NCI-H446 (cell line): ENCODE measurements around the gene CLCN5.
"Not testable (repeated sequence)": the region's sequence is repeated elsewhere in the genome, so short reads cannot be mapped to it uniquely, and the experiment has no call there.

Source experiments
- DNase-seq, 2 experiments: peaks; one replicate each; lab custom pipeline; 2025; lab: John Stamatoyannopoulos, UW

The CLCN5 gene

DNA sequence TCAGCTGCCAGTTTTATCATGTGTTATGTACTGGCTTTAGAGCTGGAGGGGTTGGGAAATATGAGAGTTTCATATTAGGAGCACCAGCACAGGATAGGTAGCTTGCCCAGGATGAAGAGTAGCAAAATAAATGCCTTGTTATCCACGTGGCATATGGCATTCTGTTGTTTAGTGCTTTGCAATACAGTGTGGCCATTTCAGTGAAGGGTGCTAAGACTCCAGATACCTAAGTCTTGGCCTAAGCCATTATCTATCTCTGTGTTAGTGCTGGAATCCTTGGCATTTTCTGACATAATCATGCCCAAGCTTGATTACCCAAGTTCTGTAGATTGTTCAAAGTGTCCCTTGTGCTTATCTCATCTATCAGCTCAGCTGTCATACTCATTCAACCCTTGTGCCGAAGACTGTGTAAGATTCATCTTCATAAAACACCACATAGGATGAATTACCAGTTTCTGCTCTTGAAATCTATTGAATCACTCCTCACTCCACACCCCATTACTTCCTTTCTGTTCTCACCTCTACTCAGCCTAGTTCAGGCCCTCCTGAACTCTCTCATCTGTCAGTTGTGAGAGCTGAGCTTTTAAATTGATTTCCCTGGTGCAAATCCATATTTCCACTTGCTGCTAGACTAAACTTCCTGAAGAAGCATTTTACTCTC lies 73.5 kb downstream of the CLCN5 start:
- DNase-seq = no peak

DNA sequence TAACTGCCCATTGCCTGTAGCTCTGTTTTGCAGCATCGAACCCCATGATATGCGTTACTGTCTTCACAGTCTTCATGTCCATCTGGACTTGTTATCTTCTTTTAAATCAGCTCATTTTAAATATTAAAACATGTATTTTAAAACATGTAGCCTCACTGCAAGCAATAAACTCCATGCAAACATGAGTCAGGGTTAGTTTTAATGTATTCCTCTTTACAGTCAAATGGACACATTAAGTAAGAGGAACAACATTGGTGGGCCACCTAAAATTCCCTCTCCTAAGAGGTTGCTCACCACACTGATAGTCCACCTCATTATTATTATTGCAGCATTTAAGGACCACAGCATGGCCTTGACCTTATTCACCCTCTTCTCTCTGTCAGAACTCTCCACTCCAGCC lies 74.1 kb downstream of the CLCN5 start:
- DNase-seq = no peak

DNA sequence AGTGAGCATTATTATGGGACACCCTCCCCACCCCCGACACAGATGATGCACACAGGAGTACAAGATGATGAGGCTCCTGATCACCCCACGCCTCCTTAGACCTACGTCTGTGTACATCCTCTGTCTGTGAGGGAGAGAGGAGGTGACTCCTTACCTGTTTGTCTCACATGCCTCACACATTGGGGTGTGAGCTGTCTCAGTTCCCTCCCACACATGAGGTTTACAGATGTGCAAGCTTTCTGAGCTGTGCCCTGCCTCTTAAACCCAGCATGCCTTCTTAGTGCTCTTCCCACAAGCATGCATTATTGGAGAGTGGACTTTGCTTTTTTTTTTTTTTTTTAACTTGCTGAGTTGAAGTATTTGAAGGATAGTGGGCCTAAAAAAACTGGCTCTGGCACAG lies 76.7 kb downstream of the CLCN5 start:
- no peak for DNase-seq

- DNase-seq = no peak
These were observed 78.6 kb downstream of the CLCN5 start for GRCh38 chrX:50000937-50001542.

GRCh38 chrX:50002067-50002714 lies 79.8 kb downstream of the CLCN5 start:
- DNase-seq = no peak

GRCh38 chrX:50003467-50003866 lies 81.1 kb downstream of the CLCN5 start:
- no peak for DNase-seq

GRCh38 chrX:50003927-50004326 lies 81.5 kb downstream of the CLCN5 start:
- no peak for DNase-seq

GRCh38 chrX:50025591-50025990 lies 103.2 kb downstream of the CLCN5 start:
- not testable (repeated sequence) for DNase-seq

GRCh38 chrX:50035126-50035525 lies 112.7 kb downstream of the CLCN5 start:
- DNase-seq = no peak

DNA sequence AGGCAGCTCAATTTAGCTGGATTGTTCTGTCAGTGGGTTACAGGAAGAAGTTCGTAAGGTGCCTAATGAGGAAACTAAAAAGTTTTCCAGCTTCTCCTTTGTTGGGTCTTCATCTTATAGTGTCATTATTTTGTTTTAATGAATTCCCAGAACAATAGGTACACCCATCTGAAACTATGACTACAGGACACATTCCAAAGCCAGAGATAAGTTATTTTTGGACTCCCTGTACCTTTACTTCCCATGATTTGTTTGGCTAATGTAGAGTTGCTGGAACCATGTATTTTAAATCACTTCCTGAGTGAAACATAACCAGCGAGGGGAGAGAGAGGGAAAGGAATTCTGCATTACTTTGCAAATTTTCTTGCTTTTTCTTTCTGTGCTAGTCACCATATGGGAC lies 114.0 kb downstream of the CLCN5 start:
- no peak for DNase-seq

DNA sequence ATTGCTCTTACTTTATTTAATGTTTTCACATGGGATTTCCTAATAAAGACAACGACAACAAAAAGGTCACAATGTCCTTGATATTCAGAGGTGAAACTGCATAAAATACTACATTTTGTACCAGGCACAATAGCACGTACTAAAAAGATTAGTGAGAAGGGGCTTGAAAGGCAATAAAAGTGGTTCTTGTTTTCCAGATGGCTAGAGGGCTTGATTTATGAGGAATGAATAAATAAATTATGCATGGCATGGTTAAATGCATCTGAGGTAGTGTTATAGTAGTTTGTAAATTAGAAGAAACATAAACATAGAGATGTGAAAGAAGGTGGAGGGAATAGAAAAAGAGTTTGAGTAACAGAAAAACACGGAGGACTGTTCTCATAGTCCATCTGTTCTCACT lies 123.4 kb downstream of the CLCN5 start:
- no peak for DNase-seq

DNA sequence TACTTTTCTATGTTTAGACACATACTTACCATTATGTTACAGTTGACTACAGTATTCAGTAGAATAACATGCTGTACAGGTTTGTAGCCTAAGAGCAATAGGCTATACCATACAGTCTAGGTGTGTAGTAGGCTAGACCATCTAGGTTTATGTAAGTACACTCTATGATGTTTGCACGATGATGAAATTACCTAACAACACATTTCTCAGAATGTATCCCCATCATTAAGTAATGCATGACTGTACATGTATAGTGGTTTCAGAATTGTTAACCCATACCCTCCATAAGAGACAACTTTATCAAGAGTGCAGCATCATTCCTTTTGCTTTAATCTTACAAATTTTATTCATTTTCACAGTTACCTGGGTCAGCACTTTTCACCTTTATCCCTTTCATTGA lies 126.8 kb downstream of the CLCN5 start:
- no peak for DNase-seq

DNA sequence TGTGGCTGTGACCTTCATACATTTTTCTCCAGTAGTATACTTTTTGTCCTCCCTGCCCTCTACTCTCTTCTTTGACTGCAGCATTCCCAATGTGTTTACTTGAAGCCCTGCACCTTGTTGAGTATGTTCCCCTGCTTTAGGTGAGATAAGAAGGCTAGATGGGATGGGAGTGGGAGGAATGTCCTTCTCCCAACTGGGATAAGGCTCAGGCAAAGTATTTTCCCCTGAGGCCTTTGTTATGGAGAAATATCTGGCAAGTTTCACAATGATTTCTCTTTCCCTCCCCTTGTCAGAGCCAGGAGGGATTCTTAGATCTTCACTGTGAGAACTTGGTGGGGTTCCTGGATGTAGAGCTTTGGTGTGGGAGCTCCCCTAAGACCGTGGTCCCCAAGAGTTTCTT lies 131.8 kb downstream of the CLCN5 start:
- DNase-seq = no peak

- no peak for DNase-seq
These were observed 144.0 kb downstream of the CLCN5 start for GRCh38 chrX:50066318-50066937.

DNA sequence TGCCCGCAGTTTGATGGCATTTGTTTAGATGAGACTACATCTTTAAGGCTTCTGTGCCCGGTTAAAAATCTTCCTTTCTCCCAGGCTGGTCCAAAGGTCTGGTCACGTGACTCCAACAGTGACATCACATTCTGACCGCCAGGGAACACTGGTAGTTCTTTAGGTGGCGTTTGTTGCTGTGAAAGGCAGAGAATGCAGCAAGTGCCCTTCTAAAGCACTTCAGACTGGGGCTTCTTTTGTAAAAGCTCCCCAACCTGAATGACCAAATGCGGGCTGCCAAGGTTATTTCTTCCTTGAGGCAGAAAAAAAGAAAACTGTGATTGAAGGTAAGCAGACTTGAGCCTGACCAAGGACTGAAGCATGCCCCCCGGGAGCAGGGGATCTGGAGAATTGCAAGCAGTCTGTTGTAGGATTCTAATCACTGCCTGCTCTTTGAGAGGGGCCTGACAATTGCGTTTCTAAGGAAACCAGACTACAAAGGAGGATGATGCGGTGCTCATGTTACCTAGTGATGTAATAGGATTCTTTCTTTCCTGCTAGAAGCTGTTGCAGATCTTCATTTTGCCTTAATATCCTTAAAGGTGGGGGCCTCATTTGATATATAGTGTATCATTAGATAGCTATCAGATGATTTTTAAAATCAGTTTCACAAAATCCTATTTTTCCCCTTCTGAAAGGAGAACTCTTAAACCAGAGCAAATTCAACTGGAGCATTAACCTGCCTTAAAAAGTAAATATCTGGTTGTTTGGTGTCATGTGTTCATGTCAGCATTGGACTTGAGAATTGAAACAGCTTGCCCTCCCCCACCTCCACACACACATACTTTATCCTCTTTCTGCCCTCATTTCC lies 145.3 kb downstream of the CLCN5 start:
- no peak for DNase-seq

DNA sequence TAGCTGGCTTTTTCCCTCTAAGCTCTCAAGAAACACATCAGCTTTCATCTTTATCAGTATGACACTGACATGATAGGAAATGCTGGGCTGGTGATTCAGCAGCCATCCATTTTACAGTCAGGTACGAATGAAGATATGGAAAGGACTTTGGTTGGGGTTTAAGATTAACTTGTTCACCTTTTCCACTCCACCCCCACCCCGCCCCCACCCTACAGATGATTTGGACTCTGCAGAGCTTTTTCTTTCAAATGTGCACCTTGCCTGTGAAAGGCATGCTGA lies 145.8 kb downstream of the CLCN5 start:
- DNase-seq = no peak

DNA sequence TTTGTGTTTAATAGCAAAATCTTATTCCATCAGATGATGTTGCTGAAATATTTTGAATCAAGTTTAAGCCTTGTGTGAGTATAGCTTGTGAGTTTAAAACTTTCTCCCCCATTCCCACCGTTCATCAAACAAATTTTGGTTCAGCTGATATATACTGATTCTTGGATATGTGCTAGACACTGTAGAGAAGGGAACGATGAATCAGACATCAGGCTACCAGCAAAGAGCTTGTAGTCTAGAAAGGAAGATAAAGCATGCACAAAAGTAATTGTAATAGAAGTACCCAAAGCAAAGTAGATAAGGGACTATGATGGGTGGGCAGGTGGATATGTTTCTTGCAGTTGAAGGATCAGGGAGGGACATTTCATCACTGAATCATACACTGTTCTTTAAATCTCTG lies 146.5 kb downstream of the CLCN5 start:
- DNase-seq = no peak

GRCh38 chrX:50071494-50071893 lies 149.1 kb downstream of the CLCN5 start:
- no peak for DNase-seq

DNA sequence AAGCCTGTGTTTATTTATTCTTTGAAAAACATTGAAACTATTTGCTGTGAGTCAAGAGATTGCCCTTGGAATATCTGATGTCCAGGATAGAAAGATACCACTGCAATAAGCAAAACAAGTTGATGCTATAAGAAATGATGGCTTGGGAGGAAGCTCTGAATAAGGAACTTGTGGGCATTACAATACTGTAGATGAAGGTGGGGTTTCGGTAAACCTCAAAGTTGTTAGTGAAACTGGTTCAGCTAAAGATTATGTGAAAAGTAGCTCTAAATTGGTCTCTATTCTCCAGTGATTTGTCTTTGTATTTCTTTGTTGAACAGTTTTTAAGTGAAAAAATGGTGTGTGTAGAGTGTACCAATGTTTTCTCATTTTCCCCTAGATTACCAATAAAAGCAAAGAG lies 149.7 kb downstream of the CLCN5 start:
- no peak for DNase-seq

DNA sequence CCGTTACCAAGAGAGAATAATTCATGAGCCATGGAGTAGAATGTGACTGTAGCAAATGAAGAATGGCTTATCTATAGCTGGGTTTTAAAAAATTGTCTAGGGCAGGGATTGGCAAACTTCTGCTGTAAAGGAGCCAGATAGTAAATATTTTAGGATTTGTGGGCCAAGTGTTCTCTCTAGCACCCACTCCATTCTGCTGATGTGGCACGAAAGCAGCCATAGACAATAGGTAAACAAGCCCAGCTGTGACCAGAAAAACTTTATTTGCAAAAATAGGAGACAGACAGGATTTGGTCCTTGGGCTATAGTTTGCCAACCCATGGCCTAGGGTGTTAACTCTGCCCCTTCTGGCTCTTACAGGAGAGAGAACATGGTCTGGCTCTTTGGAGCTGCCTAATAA lies 151.2 kb downstream of the CLCN5 start:
- DNase-seq = no peak

DNA sequence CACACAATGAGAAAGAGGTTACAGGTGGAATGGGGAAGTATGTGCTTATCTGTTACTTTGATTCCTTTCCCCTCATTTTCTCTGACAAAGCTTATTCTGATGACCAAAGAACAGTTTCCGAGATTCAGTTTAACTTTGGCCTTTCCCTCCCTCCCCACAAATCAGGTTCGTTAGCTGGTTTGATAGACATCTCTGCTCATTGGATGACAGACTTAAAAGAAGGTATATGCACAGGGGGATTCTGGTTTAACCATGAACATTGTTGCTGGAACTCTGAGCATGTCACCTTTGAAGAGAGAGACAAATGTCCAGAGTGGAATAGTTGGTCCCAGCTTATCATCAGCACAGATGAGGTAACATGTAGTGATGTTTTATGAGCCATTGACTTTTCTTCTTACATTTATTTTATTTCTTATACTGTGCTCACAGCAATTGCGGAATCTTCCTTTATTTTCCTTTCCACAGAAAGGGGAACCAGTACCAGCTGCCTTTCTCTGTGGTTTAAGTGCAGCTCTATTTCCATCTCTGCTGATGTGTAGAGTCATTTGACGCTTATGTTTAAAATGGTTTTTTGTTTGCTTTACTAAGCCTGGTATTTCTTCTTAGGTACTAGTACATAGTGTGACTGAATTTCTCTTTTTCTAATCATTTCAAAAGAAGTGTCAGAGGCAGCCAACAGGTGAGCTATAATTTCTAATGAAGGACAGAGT lies 153.4 kb downstream of the CLCN5 start:
- no peak for DNase-seq
